Panc1 (cell line): ENCODE results near the gene RABGAP1L. TPM values are rescaled to one million over a fixed set of nuclear protein-coding genes. Genes with fewer than 3 reads are reported as not detected.

ENCODE experiments used
- ATAC-seq: fragments of 200-7000 bp; cut with Tn5 transposase; 2 replicates; pipeline ENCODE4 v1.9.1; 2020; ENCODE audit warnings: mild to moderate bottlenecking, moderate library complexity
- BruUV-seq: library from RNA; stranded (reverse); fragments of 400-500 nt; replicated peaks from 2 replicates; lab custom pipeline; 2021; lab: Mats Ljungman, UMichigan
- CTCF ChIA-PET: fragments of 300-600 bp; sonication (Branson Sonifier 250); formaldehyde crosslinking; loops from one replicate; lab custom pipeline; 2022; ENCODE audit warnings: antibody characterized with exemption; lab: Charles Lee
- POLR2A ChIA-PET: fragments of 300-600 bp; sonication (Branson Sonifier 250); formaldehyde crosslinking; loops from one replicate; lab custom pipeline; 2022; ENCODE audit warnings: antibody characterized with exemption; lab: Charles Lee
- DNase-seq: peaks from one replicate; pipeline ENCODE4 v3.0.0-alpha.2; 2010; ENCODE audit warnings: low read depth, low spot score
- H3K27ac ChIP-seq: 2 replicates; pipeline ENCODE4 v1.5.1; 2011; ENCODE audit warnings: mild to moderate bottlenecking, low read length, inconsistent platforms
- H3K27me3 ChIP-seq: fragments of 200-500 bp; sonication (Bioruptor generic); 2 replicates; pipeline ENCODE4 v1.6.0; 2014; ENCODE audit warnings: low read length, inconsistent platforms; ENCODE audit not compliant: control insufficient read depth, insufficient read depth
- H3K36me3 ChIP-seq: fragments of 200-500 bp; sonication (Bioruptor generic); 2 replicates; pipeline ENCODE4 v1.5.1; 2014; ENCODE audit warnings: inconsistent platforms, mild to moderate bottlenecking, low read length, moderate library complexity; ENCODE audit not compliant: control insufficient read depth, insufficient read depth
- H3K4me1 ChIP-seq: 2 replicates; pipeline ENCODE4 v1.5.1; 2011; ENCODE audit warnings: inconsistent platforms, mild to moderate bottlenecking, low read length, moderate library complexity; ENCODE audit not compliant: control insufficient read depth, insufficient read depth
- H3K4me3 ChIP-seq, 2 experiments: 2 replicates each; pipeline ENCODE4 v1.5.1; 2011 to 2012; ENCODE audit warnings: low read depth in 2 of 2, low read length in 2 of 2, mild to moderate bottlenecking in 2 of 2, inconsistent platforms in 1 of 2, moderate library complexity in 1 of 2
- H3K9me3 ChIP-seq: fragments of 200-500 bp; sonication (Bioruptor generic); 2 replicates; pipeline ENCODE4 v1.5.1; 2014; ENCODE audit warnings: low read depth, mild to moderate bottlenecking, inconsistent platforms, low read length, moderate library complexity; ENCODE audit not compliant: control insufficient read depth, insufficient read depth
- CTCF ChIP-seq: fragments of 450-650 bp; IDR thresholded peaks from 2 replicates; pipeline ENCODE4 v1.5.1; 2017; ENCODE audit warnings: mild to moderate bottlenecking
- POLR2AphosphoS5 ChIP-seq: IDR thresholded peaks from 2 replicates; pipeline ENCODE4 v1.6.1; 2012; ENCODE audit warnings: mild to moderate bottlenecking, low read depth, low read length, moderate library complexity
- REST ChIP-seq, 2 experiments: IDR thresholded peaks; 2 replicates each; pipeline ENCODE4 v1.6.1; 2011 to 2012; ENCODE audit warnings: low read depth in 2 of 2, control low read depth in 1 of 2, low read length in 1 of 2, mild to moderate bottlenecking in 1 of 2, moderate library complexity in 1 of 2; ENCODE audit not compliant: insufficient read depth in 1 of 2
- SIN3A ChIP-seq: IDR thresholded peaks from 2 replicates; pipeline ENCODE4 v1.6.1; 2012; ENCODE audit warnings: low read depth, mild to moderate bottlenecking, low read length, moderate library complexity, borderline replicate concordance; ENCODE audit not compliant: insufficient read depth
- TCF7L2 ChIP-seq: IDR thresholded peaks from 2 replicates; pipeline ENCODE4 v1.6.1; 2011; ENCODE audit warnings: mild to moderate bottlenecking, low read depth, low read length, inconsistent platforms
- in situ Hi-C: cut with HindIII; loops from 2 replicates; pipeline ENCODE4 v1.10.0; 2016; ENCODE audit warnings: low sequenced_read_pairs, low pct_unique_long_range_greater_than_20kb
- intact Hi-C: fragments of 100-400 bp; cut with micrococcal nuclease; formaldehyde crosslinking; loops from one replicate; pipeline ENCODE4 v1.10.0; 2022; ENCODE audit not compliant: unreplicated experiment
- total RNA-seq: library from RNA; stranded (reverse); gene quantifications from one replicate; pipeline ENCODE4 v1.2.1, GENCODE V29; 2021; ENCODE audit not compliant: unreplicated experiment

Gene RABGAP1L
- total RNA-seq, 1 experiment from 2014 or later = 37.0 TPM

DNA sequence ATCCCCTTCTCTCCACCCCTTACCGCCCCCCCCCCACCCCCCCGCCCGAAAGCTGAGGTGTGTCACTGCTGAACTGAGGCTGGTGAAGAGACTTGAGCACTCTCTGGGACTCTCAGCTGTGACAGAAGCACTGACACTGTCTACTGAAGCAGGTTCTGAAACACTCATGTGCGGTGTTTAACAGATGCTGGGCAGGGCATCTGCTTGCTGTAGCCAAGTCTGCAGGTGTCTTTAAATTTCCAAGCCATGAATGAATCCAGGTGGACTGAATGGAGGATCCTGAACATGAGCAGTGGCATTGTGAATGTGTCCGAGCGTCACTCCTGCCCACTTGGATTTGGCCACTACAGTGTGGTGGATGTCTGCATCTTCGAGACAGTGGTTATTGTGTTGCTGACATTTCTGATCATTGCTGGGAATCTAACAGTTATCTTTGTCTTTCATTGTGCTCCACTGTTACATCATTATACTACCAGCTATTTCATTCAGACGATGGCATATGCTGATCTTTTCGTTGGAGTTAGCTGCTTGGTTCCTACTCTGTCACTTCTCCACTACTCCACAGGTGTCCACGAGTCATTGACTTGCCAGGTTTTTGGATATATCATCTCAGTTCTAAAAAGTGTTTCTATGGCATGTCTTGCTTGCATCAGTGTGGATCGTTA, 288.7 kb downstream of the RABGAP1L start, which contains the start of gene GPR52:
TSS of gene GPR52 (plus strand) at position 99 of the 665 bp plus-strand sequence. CDS start at position 247, 148 bp downstream.
- no peak within 1 kb of the TSS for H3K27ac ChIP-seq
- CTCF ChIA-PET = no interaction called here
- in situ Hi-C loops (no loop called here), intact Hi-C loops (no loop called here)
- H3K9me3 ChIP-seq = no peaks in the 10 kb centered on the region
- BruUV-seq = no TSS peak
- ATAC-seq (no peak), DNase-seq (no peak)
- no peak within 1 kb of the TSS for H3K4me3 ChIP-seq
- no peaks in the 10 kb centered on the region for H3K4me1 ChIP-seq
- POLR2A ChIA-PET = no interaction called here
- no peak for TF ChIP-seq POLR2AphosphoS5
- TF ChIP-seq CTCF = no peak
- TF ChIP-seq SIN3A = no peak
- no peak for TF ChIP-seq TCF7L2
- no peak for TF ChIP-seq REST (IDR thresholded peaks at IDR 0.05; ENCODE audit: insufficient read depth in 1 of 2, low read depth in 2 of 2, low read length in 1 of 2)
- H3K27me3 ChIP-seq = no peaks in the 10 kb centered on the region
- no peaks in the 10 kb centered on the region; the same call in 1 of the 2 replicates for H3K36me3 ChIP-seq

- Histone ChIP-seq H3K36me3 (no peaks in the 10 kb centered on the region; the same call in 1 of the 2 replicates), H3K4me3 (no peak overlapping the region), H3K27ac (no peak overlapping the region), H3K4me1 (no peaks in the 10 kb centered on the region), H3K27me3 (no peaks in the 10 kb centered on the region), H3K9me3 (no peaks in the 10 kb centered on the region)
- CTCF ChIA-PET = no interaction called here
- POLR2A ChIA-PET = no interaction called here
- in situ Hi-C loops = no loop called here
- intact Hi-C loops = no loop called here
- no peak for DNase-seq
- no peak for ATAC-seq
- BruUV-seq = no TSS peak
- TF ChIP-seq REST (IDR thresholded peaks at IDR 0.05; ENCODE audit: insufficient read depth in 1 of 2, low read depth in 2 of 2, low read length in 1 of 2) = no peak
Measured at GRCh38 chr1:174448531-174448883, 289.2 kb downstream of the RABGAP1L start.
